Stomach (tissue), 4 donors: ENCODE measurements around the gene AFF1.

Source experiments
- CTCF ChIP-seq, 7 experiments: fragments of 450-650 bp in 4 of 7; fragments of 200-600 bp in 3 of 7; sonication (generic) in 3 of 7; IDR thresholded peaks; one replicate each; pipeline ENCODE4 v1.5.1; 2016 to 2019; ENCODE audit warnings: antibody characterized with exemption in 7 of 7, control low read depth in 2 of 7, mild to moderate bottlenecking in 1 of 7
- EP300 ChIP-seq: sonication (generic); formaldehyde crosslinking; IDR thresholded peaks from one replicate; pipeline ENCODE4 v1.6.1; 2017; ENCODE audit warnings: antibody characterized with exemption
- POLR2A ChIP-seq, 4 donors: fragments of 450-650 bp; IDR thresholded peaks; one replicate each; pipeline ENCODE4 v1.6.1; 2016; ENCODE audit warnings: antibody characterized with exemption in 4 of 4, control low read depth in 2 of 4, mild to moderate bottlenecking in 1 of 4, moderate library complexity in 1 of 4
- POLR2AphosphoS5 ChIP-seq, 3 donors: sonication (generic); formaldehyde crosslinking; IDR thresholded peaks; one replicate each; pipeline ENCODE4 v1.6.1; 2016; ENCODE audit warnings: antibody characterized with exemption in 3 of 3

GRCh38 chr4:87045659-87046058, 110.8 kb downstream of the AFF1 start:
- no peak for TF ChIP-seq CTCF (IDR thresholded peaks at IDR 0.05)
- no peak for TF ChIP-seq POLR2AphosphoS5 (IDR thresholded peaks at IDR 0.05)
- TF ChIP-seq POLR2A (IDR thresholded peaks at IDR 0.05) = no peak
- no peak for TF ChIP-seq EP300
